ENCODE data around the gene HADHA. TPM values are rescaled to one million over a fixed set of nuclear protein-coding genes. Genes with fewer than 3 reads are reported as not detected.
A peak's percentile ranks its signal among the peaks of the same experiment; 100 is the strongest.

HADHA gene
- total and polyA plus RNA-seq, 4 experiments from 2014 or later, result 89.1 to 126 (median 107) TPM

DNA sequence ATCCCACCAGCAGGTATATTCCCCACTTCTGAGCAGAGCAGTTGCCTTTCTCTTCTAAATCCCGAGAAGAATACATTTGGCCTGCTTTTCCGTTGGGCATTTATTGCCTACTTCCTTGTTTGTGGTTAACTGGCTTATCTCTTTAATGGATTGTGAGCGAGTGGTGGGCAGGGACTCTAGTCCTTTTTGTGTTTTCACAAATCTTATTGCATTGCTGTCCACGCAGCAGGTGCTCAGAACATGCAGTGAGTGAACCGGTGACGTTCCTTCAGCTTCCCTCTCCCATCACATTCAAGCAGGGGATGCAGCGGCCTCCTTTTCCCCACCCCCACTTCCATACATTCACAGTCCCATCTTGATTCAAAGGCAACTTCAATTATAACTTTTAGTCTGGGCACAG, 100.4 kb downstream of the HADHA start:
- H3K27me3 Mint-ChIP-seq, result peaks cover 2 to 6% of the 10 kb centered on the region in 2 donors
- peaks cover 6% of the 10 kb centered on the region for H3K27me3 ChIP-seq (ENCODE audit: insufficient read depth, low read length)
- ChIA-PET CTCF (ENCODE audit: partially characterized antibody) (interaction anchor here (1.0 to 6.8 kb wide), 6 partner anchors 16 to 291 kb away, joined by 3 to 70 read pairs (median 8); no protein-coding TSS in a partner anchor), POLR2A (ENCODE audit: partially characterized antibody) (interaction anchor here (0.7 to 2.2 kb wide), 3 partner anchors 41 to 152 kb away, joined by 3 to 10 read pairs (median 5); no protein-coding TSS in a partner anchor)
- H3K4me1 Mint-ChIP-seq, result peaks cover 0 to 6% (median 2%) of the 10 kb centered on the region in 4 donors
- H3K27ac ChIP-seq (ENCODE audit: low read depth, low read length), result no peak overlapping the region
- H3K4me3 ChIP-seq (ENCODE audit: low read length in 2 of 2), result no peak overlapping the region
- intact Hi-C loops (cut with micrococcal nuclease), result loop anchor here (2.0 kb wide), 1 partner anchor 537 kb away; no protein-coding TSS in a partner anchor
- peak overlapping the region in 1 of 7 donors; percentile 59 for H3K27ac Mint-ChIP-seq
- H3K36me3 ChIP-seq (ENCODE audit: insufficient read depth, low read length), result no peaks in the 10 kb centered on the region
- peaks cover 0 to 2% (median 0%) of the 10 kb centered on the region in 8 donors for H3K9me3 Mint-ChIP-seq
- DNase-seq, result no peak
- H3K4me1 ChIP-seq (ENCODE audit: insufficient read depth, low read length), result no peaks in the 10 kb centered on the region
- H3K4me3 Mint-ChIP-seq, result no peak overlapping the region
- no peaks in the 10 kb centered on the region for H3K9me3 ChIP-seq (ENCODE audit: control insufficient read depth in 1 of 2, low read length in 2 of 2)
- H3K36me3 Mint-ChIP-seq, result no peaks in the 10 kb centered on the region

DNA sequence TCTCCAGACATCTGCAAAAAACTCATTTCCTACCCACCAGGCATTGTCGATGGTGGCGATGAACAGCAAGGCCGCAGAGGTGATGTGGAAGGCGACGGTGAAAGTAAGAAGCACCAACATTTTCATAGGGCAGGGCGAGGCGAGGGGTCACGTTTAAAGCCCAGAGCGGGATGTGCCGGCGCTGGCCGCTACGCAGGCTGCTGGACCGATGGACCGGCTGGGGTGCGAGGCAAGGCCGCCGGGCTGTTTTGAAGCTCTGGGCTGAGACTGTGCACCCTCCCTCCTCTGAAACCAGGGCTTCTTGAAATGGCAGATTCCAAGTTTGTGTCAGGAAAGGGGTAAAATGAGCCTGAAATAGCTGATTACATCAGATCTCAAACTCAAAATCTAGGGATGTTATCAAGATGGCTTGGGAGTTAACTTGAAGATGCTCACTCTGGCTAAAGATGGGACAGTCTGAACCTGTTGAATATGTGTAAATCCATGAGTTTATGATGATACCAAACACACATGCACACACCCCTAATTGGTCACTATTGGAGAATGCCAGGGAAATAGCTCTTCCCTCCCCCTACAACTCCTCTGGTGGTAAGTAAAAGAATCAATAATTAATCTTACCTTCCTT, 103.2 kb downstream of the HADHA start:
- no peak for DNase-seq
- Mint-ChIP-seq H3K27ac (no peak overlapping the region), H3K9me3 (no peaks in the 10 kb centered on the region), H3K4me1 (peaks cover 0 to 6% (median 2%) of the 10 kb centered on the region in 4 donors), H3K4me3 (no peak overlapping the region), H3K27me3 (no peaks in the 10 kb centered on the region), H3K36me3 (peaks cover 0 to 4% of the 10 kb centered on the region in 2 donors)
- no peaks in the 10 kb centered on the region for H3K27me3 ChIP-seq (ENCODE audit: insufficient read depth, low read length)
- no peaks in the 10 kb centered on the region for H3K9me3 ChIP-seq (ENCODE audit: control insufficient read depth in 1 of 2, low read length in 2 of 2)
- no peak overlapping the region for H3K4me3 ChIP-seq (ENCODE audit: low read length in 2 of 2)
- ChIA-PET POLR2A (ENCODE audit: partially characterized antibody) (no interaction called here), CTCF (ENCODE audit: partially characterized antibody) (interaction anchor here (0.7 kb wide), 2 partner anchors 53 to 290 kb away, joined by 3 read pairs; no protein-coding TSS in a partner anchor)
- no peaks in the 10 kb centered on the region for H3K4me1 ChIP-seq (ENCODE audit: insufficient read depth, low read length)
- peaks cover 4% of the 10 kb centered on the region for H3K36me3 ChIP-seq (ENCODE audit: insufficient read depth, low read length)
- H3K27ac ChIP-seq (ENCODE audit: low read depth, low read length), result no peak overlapping the region
- intact Hi-C loops (cut with micrococcal nuclease), result no loop called here

Other genes starting within 250 kb of the HADHA start
- gene RAB10, start 210.5 kb downstream of the HADHA start, total RNA-seq, result 10 to 100 TPM; 67.8 to 77.2 TPM
- 100 to 1,000 TPM; 106 to 108 TPM for gene RAB10, start 210.5 kb downstream of the HADHA start, polyA plus RNA-seq
- gene GAREM2, start 71.5 kb downstream of the HADHA start, total RNA-seq, result 1 to 10 TPM; 3.2 to 3.6 TPM
- gene GAREM2, start 71.5 kb downstream of the HADHA start, polyA plus RNA-seq, result 1 to 10 TPM in 1 of 2 donors, under 1 TPM in 1; 0.14 to 2.3 TPM
- gene HADHB, start 307 bp upstream of the HADHA start, total RNA-seq, result 10 to 100 TPM; 58.8 to 67.1 TPM
- gene HADHB, start 307 bp upstream of the HADHA start, polyA plus RNA-seq, result 100 to 1,000 TPM in 1 of 2 donors, 10 to 100 TPM in 1; 95.0 to 115 TPM
- gene SELENOI, start 101.5 kb upstream of the HADHA start, total RNA-seq, result 10 to 100 TPM; 19.6 to 20.0 TPM
- gene SELENOI, start 101.5 kb upstream of the HADHA start, polyA plus RNA-seq, result 1 to 10 TPM; 2.7 to 3.1 TPM
- 1 to 10 TPM in 1 of 2 experiments, under 1 TPM in 1; 0.97 to 1.7 TPM for gene ADGRF3, start 102.2 kb upstream of the HADHA start, total RNA-seq
- gene ADGRF3, start 102.2 kb upstream of the HADHA start, polyA plus RNA-seq, result under 1 TPM in 1 of 2 donors, not detected in 1; 0.14 TPM
- gene DRC1, start 157.3 kb upstream of the HADHA start, total RNA-seq, result not detected
- not detected for gene DRC1, start 157.3 kb upstream of the HADHA start, polyA plus RNA-seq
- gene OTOF, start 233.5 kb upstream of the HADHA start, total RNA-seq, result under 1 TPM; 0.84 to 0.91 TPM
- gene OTOF, start 233.5 kb upstream of the HADHA start, polyA plus RNA-seq, result under 1 TPM; 0.55 to 0.82 TPM

Data from CD4-positive, alpha-beta memory T cell (primary cell).